Measurements from ENCODE around the gene BMAL1. TPM values are rescaled to one million over a fixed set of nuclear protein-coding genes. Genes with fewer than 3 reads are reported as not detected.

Gene BMAL1
- total RNA-seq, 1 experiment from 2014 or later: 14.3 TPM

DNA sequence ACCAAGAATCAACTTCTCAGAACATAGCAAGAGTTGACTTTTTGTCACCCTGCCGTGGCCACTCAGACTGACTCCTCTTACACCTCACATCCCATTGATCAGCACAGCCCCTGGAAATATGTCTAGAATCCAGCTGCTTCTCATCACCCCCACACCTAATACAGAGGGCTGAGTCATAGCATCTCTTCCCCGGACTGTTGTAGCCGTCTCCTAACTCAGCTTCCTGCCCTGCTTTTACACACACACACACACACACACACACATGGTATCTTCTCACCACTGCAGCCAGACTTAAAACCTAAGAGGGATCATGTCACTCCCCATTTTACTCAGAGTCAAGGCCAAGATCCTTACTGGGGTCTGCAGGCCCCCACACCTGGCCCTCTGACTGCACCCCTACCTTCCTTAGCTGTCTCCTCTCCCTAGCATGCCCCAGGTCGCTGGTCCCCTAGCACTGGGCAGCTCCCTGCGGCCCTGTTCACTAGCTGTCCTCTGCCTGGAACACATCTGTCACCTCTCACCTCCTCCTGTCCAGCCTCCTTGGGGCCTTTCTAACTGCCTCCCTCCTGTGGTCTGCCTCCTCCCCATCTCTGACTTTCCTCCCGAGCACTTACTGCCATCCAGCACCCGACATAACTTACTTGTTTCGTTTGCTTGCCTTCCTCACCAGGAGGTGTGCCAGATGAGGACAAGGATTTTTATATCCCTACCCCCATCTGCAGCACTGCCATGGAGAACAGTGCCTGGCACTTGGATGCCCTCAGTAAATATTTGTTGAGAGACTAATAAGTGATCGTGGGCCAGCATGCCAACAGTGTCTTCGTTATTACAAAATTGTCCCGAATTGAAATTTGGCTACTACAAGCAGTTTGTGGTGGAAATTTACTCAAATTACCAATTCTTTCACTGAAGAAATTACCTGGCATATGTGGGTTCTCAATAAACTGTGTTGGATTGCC is 61.9 kb downstream of the BMAL1 start:
- peaks cover 33% of the 10 kb centered on the region for H3K4me1 ChIP-seq (replicated peaks)
- no peaks in the 10 kb centered on the region for H3K27me3 ChIP-seq (replicated peaks)
- H3K36me3 ChIP-seq: no peaks in the 10 kb centered on the region
- H3K4me3 ChIP-seq: no peak overlapping the region
- no peaks in the 10 kb centered on the region for H3K9me3 ChIP-seq (replicated peaks)
- DNase-seq (ENCODE audit: low read depth in 1 of 2, low spot score in 2 of 2): peak; percentile 69 to 80
- H3K27ac ChIP-seq: peak overlapping the region; percentile 47

DNA sequence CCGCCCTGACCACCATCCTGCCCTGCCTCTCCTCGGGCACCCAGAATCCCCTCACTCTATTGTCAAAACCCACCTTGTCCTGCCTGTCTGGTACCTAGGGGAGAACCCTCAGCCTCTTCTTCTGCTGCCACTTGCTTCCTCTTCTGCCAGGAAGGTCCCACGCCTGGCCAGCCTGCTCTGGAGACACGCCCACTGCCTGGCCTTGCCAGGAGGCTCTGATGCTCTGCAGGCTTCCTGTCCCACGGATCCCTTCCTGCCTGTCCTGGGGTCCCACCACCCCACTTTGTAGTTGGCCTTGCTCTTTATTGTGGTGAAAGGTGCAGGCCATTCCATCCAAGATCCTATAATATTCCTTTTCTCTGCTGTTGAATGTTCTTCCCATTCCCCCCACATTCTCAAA is 63.4 kb downstream of the BMAL1 start:
- DNase-seq (ENCODE audit: low read depth in 1 of 2, low spot score in 2 of 2): no peak

DNA sequence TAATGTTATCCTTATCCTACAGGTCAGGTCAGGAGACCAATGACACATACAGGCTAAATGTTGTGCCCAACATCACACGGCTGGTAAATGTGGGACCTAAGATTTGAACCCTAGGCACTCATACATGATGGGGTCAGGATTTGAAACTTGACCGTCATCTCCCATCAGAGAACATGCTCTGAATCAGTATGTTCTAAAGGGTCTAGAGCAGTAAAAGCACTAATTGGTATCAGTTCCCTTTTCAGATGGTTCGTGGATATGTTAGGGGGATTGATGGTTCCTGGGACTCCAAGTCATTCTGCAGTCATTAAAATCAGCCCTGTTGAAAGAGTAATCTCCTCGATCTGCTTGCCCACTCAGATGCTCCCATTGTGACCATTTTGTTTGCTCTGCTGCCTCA is 65.5 kb downstream of the BMAL1 start:
- Histone ChIP-seq H3K4me1 (replicated peaks) (peaks cover 16% of the 10 kb centered on the region), H3K36me3 (no peaks in the 10 kb centered on the region), H3K27ac (no peak overlapping the region), H3K27me3 (replicated peaks) (no peaks in the 10 kb centered on the region), H3K4me3 (no peak overlapping the region), H3K9me3 (replicated peaks) (no peaks in the 10 kb centered on the region)
- no peak for DNase-seq (ENCODE audit: low read depth in 1 of 2, low spot score in 2 of 2)

More for the DNA sequence above, 63.4 kb downstream of the BMAL1 start:
- Histone ChIP-seq H3K27ac (no peak overlapping the region), H3K27me3 (replicated peaks) (no peaks in the 10 kb centered on the region), H3K9me3 (replicated peaks) (no peaks in the 10 kb centered on the region), H3K36me3 (no peaks in the 10 kb centered on the region), H3K4me3 (no peak overlapping the region), H3K4me1 (replicated peaks) (peaks cover 31% of the 10 kb centered on the region)

DNA sequence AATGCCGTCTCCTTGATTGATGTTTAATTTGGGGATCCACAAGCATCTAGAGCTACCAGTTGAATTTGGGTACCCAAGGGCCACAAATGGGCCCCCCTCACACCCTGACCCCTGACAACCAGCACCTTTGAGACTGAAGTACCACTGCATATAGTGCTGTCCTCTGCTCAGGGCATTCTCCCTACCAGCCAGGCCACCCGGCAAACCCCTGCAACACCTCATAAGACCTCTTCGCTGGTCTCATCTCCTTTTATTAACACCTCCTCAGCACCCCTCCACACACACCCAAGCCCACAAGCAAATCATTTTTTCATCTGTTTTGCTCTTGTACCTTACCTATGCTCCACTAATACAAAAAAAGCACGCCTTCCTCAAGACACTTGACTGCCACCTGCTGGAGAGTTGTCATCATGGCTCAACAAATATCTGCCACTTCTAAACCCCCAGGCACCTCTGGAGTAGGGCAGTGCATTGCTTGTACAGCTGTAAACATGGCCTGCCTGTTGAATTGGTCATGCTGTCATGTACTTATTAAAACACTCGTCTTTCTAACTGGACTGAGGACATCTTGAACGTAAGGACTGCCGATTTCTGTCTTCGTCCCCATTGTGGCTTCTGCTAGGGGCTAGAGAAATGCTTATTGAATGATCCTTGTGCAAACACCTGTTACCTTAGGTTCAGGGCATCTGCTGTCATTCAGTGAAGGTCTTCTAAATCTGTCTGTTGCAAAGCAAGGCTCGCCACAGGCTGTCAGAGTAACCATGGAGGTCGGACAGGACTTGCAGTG is 66.5 kb downstream of the BMAL1 start:
- Histone ChIP-seq H3K4me3 (no peak overlapping the region), H3K27me3 (replicated peaks) (no peaks in the 10 kb centered on the region), H3K9me3 (replicated peaks) (no peaks in the 10 kb centered on the region), H3K27ac (no peak overlapping the region), H3K4me1 (replicated peaks) (peaks cover 6% of the 10 kb centered on the region), H3K36me3 (no peaks in the 10 kb centered on the region)
- DNase-seq (ENCODE audit: low read depth in 1 of 2, low spot score in 2 of 2): peak; percentile 83 to 89

DNA sequence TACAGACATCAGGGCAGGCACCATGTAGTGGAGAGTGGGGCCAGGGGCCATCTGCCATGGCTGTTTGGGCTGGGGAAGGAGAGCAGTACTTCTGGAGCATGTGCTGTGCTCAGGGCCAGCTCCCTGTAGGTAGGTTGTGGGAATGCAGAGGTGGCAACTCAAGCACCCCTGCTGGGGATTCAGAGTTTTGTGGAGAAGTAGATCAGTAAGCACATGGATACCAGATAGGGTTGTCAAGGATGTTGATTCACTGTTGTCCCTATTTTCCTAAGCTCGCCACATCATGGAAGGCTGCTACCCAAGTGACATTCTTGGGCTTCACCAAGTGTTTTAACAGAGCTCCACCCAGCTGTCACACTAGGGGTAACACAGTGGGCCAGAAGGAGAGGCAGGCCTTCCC is 67.2 kb downstream of the BMAL1 start:
- Histone ChIP-seq H3K36me3 (no peaks in the 10 kb centered on the region), H3K4me3 (no peak overlapping the region), H3K9me3 (replicated peaks) (no peaks in the 10 kb centered on the region), H3K27ac (no peak overlapping the region), H3K27me3 (replicated peaks) (no peaks in the 10 kb centered on the region), H3K4me1 (replicated peaks) (no peaks in the 10 kb centered on the region)
- no peak for DNase-seq (ENCODE audit: low read depth in 1 of 2, low spot score in 2 of 2)

DNA sequence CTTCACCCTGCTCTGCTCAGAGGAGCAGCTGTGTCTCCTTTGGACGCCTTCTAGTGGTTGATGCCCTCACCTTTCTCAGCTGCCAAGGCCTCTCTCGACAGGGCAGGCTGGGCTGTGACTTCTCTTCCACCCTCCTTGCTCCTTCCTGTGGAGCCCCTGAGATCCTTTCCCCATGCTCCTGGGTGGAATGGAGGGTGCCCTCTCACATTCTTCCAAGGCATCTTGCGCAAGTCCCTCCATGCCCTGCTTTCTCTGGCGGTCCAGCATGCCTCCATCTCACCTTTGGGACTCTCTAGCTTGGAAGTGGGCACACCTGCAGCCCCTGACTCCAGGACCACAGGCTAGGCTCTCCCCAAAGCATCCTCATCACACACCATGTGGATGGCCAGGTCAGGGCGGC is 68.9 kb downstream of the BMAL1 start:
- no peak overlapping the region for H3K27ac ChIP-seq
- no peaks in the 10 kb centered on the region for H3K27me3 ChIP-seq (replicated peaks)
- H3K4me1 ChIP-seq (replicated peaks): no peaks in the 10 kb centered on the region
- H3K9me3 ChIP-seq (replicated peaks): no peaks in the 10 kb centered on the region
- no peaks in the 10 kb centered on the region for H3K36me3 ChIP-seq
- DNase-seq (ENCODE audit: low read depth in 1 of 2, low spot score in 2 of 2): no peak
- no peak overlapping the region for H3K4me3 ChIP-seq

DNA sequence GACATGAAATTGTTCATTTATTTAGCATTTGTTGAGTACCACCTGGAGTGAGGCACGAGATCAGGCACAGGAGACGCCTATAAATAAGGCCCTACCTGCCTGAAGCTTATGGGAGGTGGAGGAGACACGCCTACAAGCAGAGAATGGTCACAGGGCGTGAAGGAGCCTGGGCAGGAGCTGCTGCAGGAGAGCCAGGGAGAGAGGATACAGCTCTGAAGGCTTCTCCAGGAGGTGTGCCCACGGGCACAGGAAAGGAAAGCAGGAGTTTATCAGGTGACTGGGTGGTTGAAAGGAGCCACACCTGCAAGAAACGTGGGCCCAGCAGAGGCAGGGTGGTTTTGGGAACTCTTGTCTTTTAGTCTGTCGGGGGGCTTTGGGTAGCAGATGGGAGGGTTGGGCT is 70.3 kb downstream of the BMAL1 start:
- Histone ChIP-seq H3K27ac (no peak overlapping the region), H3K36me3 (no peaks in the 10 kb centered on the region; the same call in 1 of the 2 replicates), H3K4me1 (replicated peaks) (no peaks in the 10 kb centered on the region), H3K27me3 (replicated peaks) (no peaks in the 10 kb centered on the region), H3K4me3 (no peak overlapping the region), H3K9me3 (replicated peaks) (no peaks in the 10 kb centered on the region)
- DNase-seq (ENCODE audit: low read depth in 1 of 2, low spot score in 2 of 2): no peak

DNA sequence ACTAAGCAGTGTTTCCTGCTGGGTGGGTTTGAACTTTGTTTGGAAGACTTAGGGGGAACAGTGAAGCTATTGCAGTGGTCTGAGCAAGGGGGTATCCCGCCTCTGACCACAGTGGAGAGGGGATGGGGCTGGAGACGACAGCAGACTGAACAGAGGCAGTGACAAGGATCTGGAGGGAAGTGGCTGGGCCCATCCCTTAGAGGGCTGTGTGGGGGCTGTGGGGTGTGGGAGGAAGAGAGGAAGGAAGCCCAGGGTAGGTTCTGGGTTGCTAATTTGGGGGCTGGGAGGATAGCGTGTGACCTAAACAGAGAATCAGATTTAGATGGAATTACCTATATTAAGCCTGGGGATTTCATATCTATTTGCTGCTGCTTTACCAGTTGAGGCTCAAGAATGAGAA is 70.7 kb downstream of the BMAL1 start:
- H3K27ac ChIP-seq: no peak overlapping the region
- DNase-seq (ENCODE audit: low read depth in 1 of 2, low spot score in 2 of 2): no peak
- H3K27me3 ChIP-seq (replicated peaks): no peaks in the 10 kb centered on the region
- H3K4me3 ChIP-seq: no peak overlapping the region
- H3K9me3 ChIP-seq (replicated peaks): no peaks in the 10 kb centered on the region
- no peaks in the 10 kb centered on the region; the same call in 1 of the 2 replicates for H3K36me3 ChIP-seq
- no peaks in the 10 kb centered on the region for H3K4me1 ChIP-seq (replicated peaks)

DNA sequence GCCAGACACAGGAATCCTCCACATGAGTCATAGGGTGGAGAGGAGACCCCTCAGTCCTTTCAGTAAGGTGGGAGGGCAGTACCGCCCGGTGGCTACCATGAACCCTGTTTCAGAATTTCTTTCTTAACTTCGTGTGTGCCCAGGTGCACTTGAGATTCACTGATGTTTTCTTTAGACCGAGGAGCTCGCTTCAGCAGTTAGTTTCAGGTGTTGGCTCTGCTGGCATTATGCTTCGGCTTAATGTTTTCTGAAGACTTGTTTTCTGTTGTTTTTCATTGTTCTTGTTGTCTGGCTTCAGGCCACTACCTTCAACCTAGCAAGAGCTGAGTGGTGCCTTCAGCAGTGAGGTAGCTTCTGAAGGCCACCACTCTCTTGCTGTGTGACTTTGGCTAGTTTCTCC is 71.5 kb downstream of the BMAL1 start:
- H3K9me3 ChIP-seq (replicated peaks): no peaks in the 10 kb centered on the region
- H3K27ac ChIP-seq: no peak overlapping the region
- DNase-seq (ENCODE audit: low read depth in 1 of 2, low spot score in 2 of 2): no peak
- no peaks in the 10 kb centered on the region for H3K27me3 ChIP-seq (replicated peaks)
- no peaks in the 10 kb centered on the region; the same call in 1 of the 2 replicates for H3K36me3 ChIP-seq
- H3K4me3 ChIP-seq: no peak overlapping the region
- H3K4me1 ChIP-seq (replicated peaks): no peaks in the 10 kb centered on the region

DNA sequence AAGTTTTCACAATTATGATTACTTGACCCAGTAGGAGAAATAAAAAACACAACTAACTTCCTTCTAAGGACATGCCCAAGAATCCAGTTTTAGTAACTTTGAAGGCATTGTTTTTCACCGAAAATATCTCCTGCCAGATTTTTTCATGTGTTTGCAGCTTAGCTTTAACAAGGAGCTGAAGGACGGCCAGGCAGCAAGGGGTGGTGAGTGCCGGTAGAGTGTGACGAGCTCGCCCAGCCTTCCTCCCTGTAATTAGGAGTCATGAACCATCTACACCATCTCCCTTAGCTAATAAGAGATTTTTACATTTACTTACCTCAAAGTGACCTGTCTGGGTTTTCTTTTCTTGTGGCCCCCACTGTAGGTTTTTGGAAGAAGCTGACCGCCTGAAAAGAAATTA is 72.0 kb downstream of the BMAL1 start:
- Histone ChIP-seq H3K36me3 (no peaks in the 10 kb centered on the region; the same call in 1 of the 2 replicates), H3K4me1 (replicated peaks) (no peaks in the 10 kb centered on the region), H3K27me3 (replicated peaks) (no peaks in the 10 kb centered on the region), H3K4me3 (no peak overlapping the region), H3K9me3 (replicated peaks) (no peaks in the 10 kb centered on the region), H3K27ac (no peak overlapping the region)
- DNase-seq (ENCODE audit: low read depth in 1 of 2, low spot score in 2 of 2): no peak

DNA sequence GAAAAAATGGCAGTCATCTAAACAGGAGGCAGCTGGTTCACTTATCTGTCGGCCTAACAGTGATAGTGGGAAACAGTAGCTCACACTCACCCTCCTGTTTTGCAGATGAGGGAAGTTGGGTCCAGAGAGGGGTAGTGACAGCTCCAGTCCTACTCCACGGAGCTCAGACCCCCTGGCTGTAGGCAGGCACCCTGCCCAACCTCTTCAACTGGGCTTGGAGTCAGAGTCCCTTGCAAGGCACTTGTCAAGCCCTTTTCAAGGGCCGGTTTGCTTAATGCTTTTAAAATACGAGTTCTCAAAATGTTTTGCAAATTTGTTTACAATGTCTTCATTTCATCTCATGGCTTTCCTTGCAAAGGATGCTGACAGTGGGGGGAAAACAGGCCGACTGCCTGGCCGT is 75.1 kb downstream of the BMAL1 start:
- Histone ChIP-seq H3K4me1 (replicated peaks) (no peaks in the 10 kb centered on the region), H3K9me3 (replicated peaks) (no peaks in the 10 kb centered on the region), H3K36me3 (no peaks in the 10 kb centered on the region; the same call in 1 of the 2 replicates), H3K27me3 (replicated peaks) (no peaks in the 10 kb centered on the region), H3K4me3 (no peak overlapping the region), H3K27ac (no peak overlapping the region)
- no peak for DNase-seq (ENCODE audit: low read depth in 1 of 2, low spot score in 2 of 2)

DNA sequence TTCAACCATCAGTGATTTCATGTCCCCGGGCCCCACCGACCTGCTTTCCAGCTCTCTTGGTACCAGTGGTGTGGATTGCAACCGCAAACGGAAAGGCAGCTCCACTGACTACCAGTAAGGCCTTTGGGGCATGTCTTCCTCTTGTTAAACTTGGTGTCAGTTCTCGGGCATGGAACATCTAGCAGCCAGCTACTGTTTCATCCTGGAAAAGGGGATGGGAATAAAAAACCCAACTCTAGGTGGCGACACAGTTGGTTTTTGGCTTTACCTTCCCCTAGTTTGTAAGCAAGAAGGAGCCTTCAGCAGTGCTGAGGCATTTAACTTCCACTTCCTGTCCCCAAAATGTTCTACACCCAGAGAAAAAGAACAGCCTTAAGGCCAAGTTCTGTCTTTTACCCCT is 76.7 kb downstream of the BMAL1 start:
- Histone ChIP-seq H3K27ac (no peak overlapping the region), H3K27me3 (replicated peaks) (no peaks in the 10 kb centered on the region), H3K36me3 (no peaks in the 10 kb centered on the region; the same call in 1 of the 2 replicates), H3K4me3 (no peak overlapping the region), H3K9me3 (replicated peaks) (no peaks in the 10 kb centered on the region), H3K4me1 (replicated peaks) (no peaks in the 10 kb centered on the region)
- DNase-seq (ENCODE audit: low read depth in 1 of 2, low spot score in 2 of 2): no peak

DNA sequence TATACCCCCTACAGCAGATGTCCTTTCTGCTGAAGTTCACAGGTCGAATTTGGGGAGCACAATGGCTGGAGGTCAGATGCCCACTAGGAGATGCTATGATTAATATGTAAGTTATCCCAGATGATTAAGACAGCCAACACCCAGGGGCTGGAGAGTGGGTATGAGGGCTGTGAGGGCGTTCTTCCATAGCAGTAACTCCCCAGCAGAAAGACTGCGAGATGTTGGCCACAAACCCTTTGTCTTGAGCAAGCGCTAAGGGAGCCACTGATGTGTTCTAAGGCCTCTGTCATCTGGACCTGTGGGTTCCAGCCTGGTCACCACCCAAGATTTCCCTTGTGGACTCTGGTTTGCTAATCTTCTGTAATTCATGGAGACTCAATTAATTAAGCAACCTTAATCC is 77.6 kb downstream of the BMAL1 start:
- DNase-seq (ENCODE audit: low read depth in 1 of 2, low spot score in 2 of 2): no peak
- Histone ChIP-seq H3K36me3 (no peaks in the 10 kb centered on the region; the same call in 1 of the 2 replicates), H3K27ac (no peak overlapping the region), H3K9me3 (replicated peaks) (no peaks in the 10 kb centered on the region), H3K4me1 (replicated peaks) (no peaks in the 10 kb centered on the region), H3K27me3 (replicated peaks) (no peaks in the 10 kb centered on the region), H3K4me3 (no peak overlapping the region)

DNA sequence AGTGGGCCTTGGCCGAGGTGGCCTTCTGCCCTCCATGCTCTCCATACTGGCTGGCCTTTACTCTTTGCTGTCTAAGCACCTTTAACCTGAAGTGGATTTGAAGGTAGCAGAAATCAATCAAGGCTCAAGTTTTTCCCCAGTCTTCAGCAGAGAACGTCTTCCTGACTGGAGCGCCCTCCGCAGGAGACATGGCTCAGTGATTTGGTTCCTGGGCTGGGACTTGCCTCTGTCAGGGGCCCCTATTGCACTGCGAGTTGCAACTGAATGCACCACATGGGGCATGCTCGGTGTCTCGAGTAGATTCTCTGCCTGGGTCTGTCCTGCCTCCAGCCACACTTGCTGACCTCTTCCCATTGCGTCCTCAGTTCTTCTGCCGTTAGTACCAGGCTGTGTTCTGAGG is 79.6 kb downstream of the BMAL1 start:
- no peaks in the 10 kb centered on the region; the same call in 1 of the 2 replicates for H3K36me3 ChIP-seq
- H3K9me3 ChIP-seq (replicated peaks): no peaks in the 10 kb centered on the region
- no peak overlapping the region for H3K27ac ChIP-seq
- no peak for DNase-seq (ENCODE audit: low read depth in 1 of 2, low spot score in 2 of 2)
- H3K4me1 ChIP-seq (replicated peaks): no peaks in the 10 kb centered on the region
- no peak overlapping the region for H3K4me3 ChIP-seq
- no peaks in the 10 kb centered on the region for H3K27me3 ChIP-seq (replicated peaks)
